Dendritic cell treated with granulocyte-macrophage colony-stimulating factor and Interleukin-4, amounts not matched to agents 40 ng/mL and 50 ng/mL, for 4 days (primary cell): ENCODE measurements around the gene TSPAN11.
"Not testable (repeated sequence)": the region's sequence is repeated elsewhere in the genome, so short reads cannot be mapped to it uniquely, and the experiment has no call there.

Experiments used
- H3K27ac Mint-ChIP-seq: one replicate; pipeline ENCODE4 v1.8.0; 2022; ENCODE audit warnings: mild to moderate bottlenecking, mixed read lengths
- H3K27me3 Mint-ChIP-seq: one replicate; pipeline ENCODE4 v1.8.0; 2022; ENCODE audit warnings: mild to moderate bottlenecking, mixed read lengths
- H3K36me3 Mint-ChIP-seq: one replicate; pipeline ENCODE4 v1.8.0; 2022; ENCODE audit warnings: low read depth, mixed read lengths
- H3K4me1 Mint-ChIP-seq: one replicate; pipeline ENCODE4 v1.8.0; 2022; ENCODE audit warnings: low read depth, mixed read lengths
- H3K4me3 Mint-ChIP-seq: one replicate; pipeline ENCODE4 v1.8.0; 2022; ENCODE audit warnings: mild to moderate bottlenecking, moderate library complexity, mixed read lengths
- H3K9me3 Mint-ChIP-seq: one replicate; pipeline ENCODE4 v1.8.0; 2022; ENCODE audit warnings: mixed read lengths
- intact Hi-C: fragments of 100-400 bp; cut with micrococcal nuclease; formaldehyde crosslinking; loops from one replicate; pipeline ENCODE4 v1.15.0; 2022

The TSPAN11 gene

GRCh38 chr12:30926243-30927221, at the start of gene TSPAN11:
Gene TSPAN11 (plus strand): TSS chr12:30926748. CDS start chr12:30953992, 27,244 bp downstream.
- intact Hi-C loops: no loop called here
- no peak within 1 kb of the TSS for H3K4me3 Mint-ChIP-seq
- H3K9me3 Mint-ChIP-seq: no peaks in the 10 kb centered on the region
- no peaks in the 10 kb centered on the region for H3K36me3 Mint-ChIP-seq
- no peak within 1 kb of the TSS for H3K27ac Mint-ChIP-seq
- no peaks in the 10 kb centered on the region for H3K4me1 Mint-ChIP-seq
- peaks cover 46% of the 10 kb centered on the region for H3K27me3 Mint-ChIP-seq

GRCh38 chr12:30877105-30877875, 49.3 kb upstream of the TSPAN11 start:
- no peak overlapping the region for H3K4me3 Mint-ChIP-seq
- H3K9me3 Mint-ChIP-seq: no peaks in the 10 kb centered on the region
- H3K4me1 Mint-ChIP-seq: no peaks in the 10 kb centered on the region
- peaks cover 6% of the 10 kb centered on the region for H3K27me3 Mint-ChIP-seq
- no peaks in the 10 kb centered on the region for H3K36me3 Mint-ChIP-seq
- no peak overlapping the region for H3K27ac Mint-ChIP-seq
- intact Hi-C loops: no loop called here

GRCh38 chr12:30878024-30878423, 48.5 kb upstream of the TSPAN11 start:
- no peaks in the 10 kb centered on the region for H3K36me3 Mint-ChIP-seq
- H3K4me3 Mint-ChIP-seq: no peak overlapping the region
- no peak overlapping the region for H3K27ac Mint-ChIP-seq
- H3K27me3 Mint-ChIP-seq: peaks cover 6% of the 10 kb centered on the region
- H3K9me3 Mint-ChIP-seq: no peaks in the 10 kb centered on the region
- no peaks in the 10 kb centered on the region for H3K4me1 Mint-ChIP-seq
- intact Hi-C loops: no loop called here

- no peaks in the 10 kb centered on the region for H3K4me1 Mint-ChIP-seq
Observed at GRCh38 chr12:30880061-30880460, 46.5 kb upstream of the TSPAN11 start.

GRCh38 chr12:30880813-30881212, 45.7 kb upstream of the TSPAN11 start:
- Mint-ChIP-seq H3K27ac (no peak overlapping the region), H3K4me1 (no peaks in the 10 kb centered on the region), H3K27me3 (peaks cover 6% of the 10 kb centered on the region), H3K9me3 (peaks cover 4% of the 10 kb centered on the region), H3K36me3 (no peaks in the 10 kb centered on the region), H3K4me3 (no peak overlapping the region)
- intact Hi-C loops: no loop called here

More at GRCh38 chr12:30880061-30880460, 46.5 kb upstream of the TSPAN11 start:
- H3K4me3 Mint-ChIP-seq: no peak overlapping the region
- peaks cover 6% of the 10 kb centered on the region for H3K27me3 Mint-ChIP-seq
- no peaks in the 10 kb centered on the region for H3K9me3 Mint-ChIP-seq
- intact Hi-C loops: no loop called here
- no peak overlapping the region for H3K27ac Mint-ChIP-seq
- no peaks in the 10 kb centered on the region for H3K36me3 Mint-ChIP-seq

GRCh38 chr12:30882706-30883105, 43.8 kb upstream of the TSPAN11 start:
- H3K27me3 Mint-ChIP-seq: peaks cover 5% of the 10 kb centered on the region
- H3K4me1 Mint-ChIP-seq: no peaks in the 10 kb centered on the region
- H3K4me3 Mint-ChIP-seq: no peak overlapping the region
- H3K36me3 Mint-ChIP-seq: no peaks in the 10 kb centered on the region
- no peak overlapping the region for H3K27ac Mint-ChIP-seq
- peaks cover 22% of the 10 kb centered on the region for H3K9me3 Mint-ChIP-seq
- intact Hi-C loops: no loop called here

- Mint-ChIP-seq H3K36me3 (no peaks in the 10 kb centered on the region), H3K9me3 (peaks cover 23% of the 10 kb centered on the region), H3K27ac (no peak overlapping the region), H3K4me1 (no peaks in the 10 kb centered on the region), H3K4me3 (no peak overlapping the region), H3K27me3 (peaks cover 5% of the 10 kb centered on the region)
- intact Hi-C loops: no loop called here
Observed at GRCh38 chr12:30884799-30885198, 41.7 kb upstream of the TSPAN11 start.

- Mint-ChIP-seq H3K36me3 (no peaks in the 10 kb centered on the region), H3K4me3 (no peak overlapping the region), H3K27ac (no peak overlapping the region), H3K27me3 (no peaks in the 10 kb centered on the region), H3K9me3 (peaks cover 23% of the 10 kb centered on the region), H3K4me1 (no peaks in the 10 kb centered on the region)
- intact Hi-C loops: no loop called here
Observed at GRCh38 chr12:30885321-30885720, 41.2 kb upstream of the TSPAN11 start.

GRCh38 chr12:30887226-30887625, 39.3 kb upstream of the TSPAN11 start:
- Mint-ChIP-seq H3K4me3 (no peak overlapping the region), H3K27ac (no peak overlapping the region), H3K9me3 (peaks cover 23% of the 10 kb centered on the region), H3K4me1 (no peaks in the 10 kb centered on the region), H3K36me3 (no peaks in the 10 kb centered on the region), H3K27me3 (peaks cover 1% of the 10 kb centered on the region)
- intact Hi-C loops: no loop called here

GRCh38 chr12:30888241-30888640, 38.3 kb upstream of the TSPAN11 start:
- Mint-ChIP-seq H3K27ac (no peak overlapping the region), H3K4me1 (no peaks in the 10 kb centered on the region), H3K36me3 (no peaks in the 10 kb centered on the region), H3K27me3 (peaks cover 1% of the 10 kb centered on the region), H3K4me3 (no peak overlapping the region), H3K9me3 (peaks cover 23% of the 10 kb centered on the region)
- intact Hi-C loops: no loop called here

GRCh38 chr12:30894531-30894930, 32.0 kb upstream of the TSPAN11 start:
- H3K27ac Mint-ChIP-seq, H3K4me1 Mint-ChIP-seq, H3K36me3 Mint-ChIP-seq, intact Hi-C loops, H3K4me3 Mint-ChIP-seq, H3K9me3 Mint-ChIP-seq, H3K27me3 Mint-ChIP-seq: not testable (repeated sequence)

GRCh38 chr12:30896461-30896860, 30.1 kb upstream of the TSPAN11 start:
- no peaks in the 10 kb centered on the region for H3K4me1 Mint-ChIP-seq
- no peaks in the 10 kb centered on the region for H3K9me3 Mint-ChIP-seq
- H3K4me3 Mint-ChIP-seq: no peak overlapping the region
- peaks cover 1% of the 10 kb centered on the region for H3K27me3 Mint-ChIP-seq
- intact Hi-C loops: no loop called here
- H3K36me3 Mint-ChIP-seq: no peaks in the 10 kb centered on the region
- H3K27ac Mint-ChIP-seq: no peak overlapping the region

GRCh38 chr12:30898846-30899245, 27.7 kb upstream of the TSPAN11 start:
- Mint-ChIP-seq H3K4me3 (no peak overlapping the region), H3K27ac (no peak overlapping the region)
- intact Hi-C loops: no loop called here

GRCh38 chr12:30900351-30900750, 26.2 kb upstream of the TSPAN11 start:
- Mint-ChIP-seq H3K27ac (no peak overlapping the region), H3K9me3 (no peaks in the 10 kb centered on the region), H3K4me3 (no peak overlapping the region), H3K27me3 (no peaks in the 10 kb centered on the region), H3K4me1 (no peaks in the 10 kb centered on the region), H3K36me3 (no peaks in the 10 kb centered on the region)
- intact Hi-C loops: no loop called here

More at GRCh38 chr12:30898846-30899245, 27.7 kb upstream of the TSPAN11 start:
- H3K36me3 Mint-ChIP-seq: no peaks in the 10 kb centered on the region
- no peaks in the 10 kb centered on the region for H3K27me3 Mint-ChIP-seq
- H3K9me3 Mint-ChIP-seq: no peaks in the 10 kb centered on the region
- H3K4me1 Mint-ChIP-seq: no peaks in the 10 kb centered on the region
